Epithelial cell of proximal tubule (primary cell): ENCODE results near the gene MORN1. TPM values are rescaled to one million over a fixed set of nuclear protein-coding genes. Genes with fewer than 3 reads are reported as not detected.
A peak's percentile ranks its signal among the peaks of the same experiment; 100 is the strongest.

Experiments
- DNase-seq: peaks from one replicate; pipeline ENCODE4 v3.0.0-alpha.2; 2011; ENCODE audit warnings: low read depth
- H3K4me3 ChIP-seq: 2 replicates; pipeline ENCODE4 v1.5.1; 2011; ENCODE audit warnings: low read depth, mild to moderate bottlenecking, low read length
- total RNA-seq: library from RNA; depleted of rRNA; stranded (reverse); fragments of >200 nt; gene quantifications from 2 replicates; pipeline ENCODE4 v1.2.3, GENCODE V29; 2015
- TF ChIP-seq, protein P1 (sequence below): conservative IDR thresholded peaks from 2 replicates; pipeline ENCODE4 v1.5.1; 2012; ENCODE audit warnings: low read depth, mild to moderate bottlenecking, low read length

MORN1 gene
- total RNA-seq, 1 donor from 2014 or later = 8.1 TPM

DNA sequence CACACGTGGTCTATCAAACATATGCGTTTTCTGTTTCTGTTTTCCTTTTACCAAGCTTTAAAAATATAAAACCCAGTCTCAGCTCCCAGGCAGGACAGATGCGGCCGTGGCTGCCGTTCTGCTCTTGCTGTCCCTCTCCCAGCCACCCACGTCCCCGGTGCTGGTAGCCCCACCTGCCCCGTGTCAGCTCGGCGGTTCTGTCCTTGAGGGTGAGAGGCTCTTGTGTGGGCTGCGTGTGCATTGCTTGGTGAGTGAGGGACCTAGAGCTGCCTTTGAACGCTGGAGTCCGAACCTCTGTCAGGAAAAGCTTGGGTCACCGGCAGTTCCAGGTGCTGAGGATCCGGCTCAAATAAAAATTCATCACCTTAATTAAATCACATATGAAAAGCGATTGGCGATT lies 4.7 kb upstream of the MORN1 start:
- H3K4me3 ChIP-seq = no peak overlapping the region
- TF ChIP-seq, protein P1, sequence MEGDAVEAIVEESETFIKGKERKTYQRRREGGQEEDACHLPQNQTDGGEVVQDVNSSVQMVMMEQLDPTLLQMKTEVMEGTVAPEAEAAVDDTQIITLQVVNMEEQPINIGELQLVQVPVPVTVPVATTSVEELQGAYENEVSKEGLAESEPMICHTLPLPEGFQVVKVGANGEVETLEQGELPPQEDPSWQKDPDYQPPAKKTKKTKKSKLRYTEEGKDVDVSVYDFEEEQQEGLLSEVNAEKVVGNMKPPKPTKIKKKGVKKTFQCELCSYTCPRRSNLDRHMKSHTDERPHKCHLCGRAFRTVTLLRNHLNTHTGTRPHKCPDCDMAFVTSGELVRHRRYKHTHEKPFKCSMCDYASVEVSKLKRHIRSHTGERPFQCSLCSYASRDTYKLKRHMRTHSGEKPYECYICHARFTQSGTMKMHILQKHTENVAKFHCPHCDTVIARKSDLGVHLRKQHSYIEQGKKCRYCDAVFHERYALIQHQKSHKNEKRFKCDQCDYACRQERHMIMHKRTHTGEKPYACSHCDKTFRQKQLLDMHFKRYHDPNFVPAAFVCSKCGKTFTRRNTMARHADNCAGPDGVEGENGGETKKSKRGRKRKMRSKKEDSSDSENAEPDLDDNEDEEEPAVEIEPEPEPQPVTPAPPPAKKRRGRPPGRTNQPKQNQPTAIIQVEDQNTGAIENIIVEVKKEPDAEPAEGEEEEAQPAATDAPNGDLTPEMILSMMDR = no peak
- DNase-seq = no peak

DNA sequence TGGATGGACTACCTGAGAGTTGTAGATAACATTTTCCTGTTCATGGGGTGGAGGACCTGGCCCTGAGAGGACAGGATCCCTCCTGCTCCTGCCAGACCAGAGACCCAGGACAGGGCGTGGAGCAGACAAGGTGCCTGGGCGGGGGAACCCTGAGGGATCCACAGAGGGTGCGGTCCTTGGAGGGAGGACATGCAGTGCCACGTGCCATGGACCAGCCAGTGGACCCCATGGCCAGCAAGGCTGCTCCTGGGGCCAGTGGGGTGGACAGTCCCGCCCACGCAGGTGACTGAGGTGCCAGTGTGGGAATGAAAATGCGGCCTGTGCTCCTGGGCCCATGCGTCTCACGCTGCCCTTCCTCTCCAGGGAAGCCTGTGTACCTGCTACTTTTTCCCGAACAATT lies 3.9 kb upstream of the MORN1 start:
- TF ChIP-seq, protein P1 = no peak
- no peak for DNase-seq
- H3K4me3 ChIP-seq = no peak overlapping the region

DNA sequence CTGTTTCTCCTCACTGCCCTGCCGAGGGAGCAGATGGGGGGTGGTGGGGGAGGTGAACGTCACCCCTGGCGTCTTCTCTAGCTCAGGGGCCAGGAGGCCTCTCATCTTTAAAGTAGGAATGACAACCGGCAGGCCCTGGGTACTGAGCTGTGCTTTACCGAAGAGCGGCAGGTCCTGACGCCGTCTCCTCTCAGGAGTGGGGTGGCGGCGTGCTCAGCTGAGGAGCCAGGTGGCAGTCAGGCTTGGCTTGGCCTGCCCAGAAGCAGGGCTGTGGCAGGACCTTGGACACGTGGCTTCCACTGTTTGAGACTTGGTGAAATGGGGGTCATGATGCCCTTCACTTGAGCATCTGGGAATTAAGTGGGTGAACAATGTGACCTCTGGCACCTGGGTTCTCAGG lies 3.4 kb upstream of the MORN1 start:
- TF ChIP-seq, protein P1 = no peak
- no peak overlapping the region for H3K4me3 ChIP-seq
- DNase-seq = no peak

DNA sequence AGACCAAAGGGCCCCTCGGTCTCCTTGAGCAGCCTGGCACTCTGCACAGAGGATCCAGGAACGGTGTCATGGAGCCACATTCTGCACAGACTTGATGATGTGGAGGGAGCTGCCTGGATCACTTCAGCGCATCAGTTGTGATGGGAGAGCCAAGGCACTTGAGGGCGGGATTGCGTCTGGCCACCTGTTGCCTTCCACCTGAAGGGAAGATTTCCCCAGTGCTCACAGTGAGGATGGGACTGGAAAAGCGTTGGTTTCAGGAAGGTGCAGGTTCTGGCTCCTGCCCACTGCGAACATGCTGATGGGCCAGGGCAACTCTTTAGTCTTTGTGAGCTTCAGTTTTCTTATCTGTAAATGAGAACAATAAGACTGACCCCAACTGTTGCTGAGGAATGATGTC lies 2.9 kb upstream of the MORN1 start:
- no peak overlapping the region for H3K4me3 ChIP-seq
- TF ChIP-seq, protein P1 = no peak
- DNase-seq = no peak

DNA sequence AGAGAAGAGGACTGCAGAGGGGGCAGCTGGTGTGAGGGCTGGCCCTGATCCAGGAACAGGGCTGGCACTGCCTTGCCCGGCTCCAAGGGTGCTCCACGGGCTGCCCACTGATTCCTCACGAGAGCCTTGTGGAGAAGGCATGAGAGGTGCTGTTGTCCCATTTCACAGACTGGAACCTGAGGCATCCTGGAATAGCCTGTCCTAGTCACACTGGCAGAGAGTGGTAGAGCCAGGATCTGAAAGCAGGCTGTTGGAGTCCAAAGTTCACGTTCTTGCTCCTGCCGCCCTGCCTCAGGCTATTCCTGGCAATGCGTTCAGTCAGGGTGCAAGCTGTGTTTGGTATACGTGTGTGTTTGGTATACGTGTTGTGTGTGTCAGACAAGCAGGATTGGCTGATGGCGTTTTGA lies 2.1 kb upstream of the MORN1 start:
- no peak overlapping the region for H3K4me3 ChIP-seq
- DNase-seq = no peak
- TF ChIP-seq, protein P1 = no peak

DNA sequence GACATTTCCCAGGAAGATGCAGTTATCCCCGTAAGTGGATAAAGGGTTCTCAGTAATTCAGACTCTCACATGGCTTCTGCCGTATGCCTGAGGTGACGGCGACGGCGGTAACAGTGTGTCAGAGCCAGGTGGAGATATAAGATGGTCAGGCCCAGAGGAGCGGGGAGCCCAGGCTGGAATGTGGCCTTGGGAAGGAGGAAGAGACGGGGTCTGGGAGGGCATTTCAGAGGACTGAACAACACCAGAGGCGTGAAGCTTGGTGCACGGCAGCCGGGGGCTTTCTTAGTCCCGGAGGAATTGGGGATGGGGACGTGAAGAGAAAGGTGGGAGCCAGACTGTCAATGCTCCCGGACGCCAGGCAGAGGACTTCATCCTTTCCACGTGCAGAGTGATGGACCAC lies 1.3 kb upstream of the MORN1 start:
- H3K4me3 ChIP-seq = peak overlapping the region; percentile 73
- no peak for DNase-seq
- TF ChIP-seq, protein P1 = no peak

DNA sequence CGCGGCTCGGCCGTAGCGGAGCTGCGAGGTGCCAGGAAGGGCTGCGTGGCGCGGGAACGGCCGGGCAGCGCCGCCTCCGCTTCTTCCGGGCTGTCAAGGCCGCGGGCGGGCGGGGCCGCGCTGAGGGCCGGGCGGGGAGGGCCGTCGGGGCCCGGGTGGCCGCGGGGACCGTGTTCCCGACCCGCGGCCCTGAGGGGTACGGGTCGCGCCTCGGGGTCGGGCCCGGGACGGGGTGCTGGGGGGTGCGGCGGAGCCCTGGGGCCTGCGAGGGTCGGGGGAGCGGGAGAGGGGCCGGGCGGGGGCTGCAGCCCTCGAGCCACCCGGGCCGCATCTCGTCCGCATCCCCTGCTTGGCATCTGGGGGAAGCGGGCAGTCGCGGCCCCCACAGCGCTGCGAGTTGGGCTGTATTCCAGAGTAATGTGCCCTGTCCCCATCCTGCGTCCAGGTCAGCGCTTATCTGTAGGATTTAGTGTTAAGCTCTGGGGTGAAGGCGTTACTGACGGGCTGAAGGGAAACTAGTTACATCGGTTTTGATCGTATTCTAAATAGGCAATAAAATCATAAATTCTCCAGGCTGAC lies 666 bp upstream of the MORN1 start:
- TF ChIP-seq, protein P1 = no peak
- no peak for DNase-seq
- peak overlapping the region; percentile 73 for H3K4me3 ChIP-seq
